GM12801 (cell line): Measurements from ENCODE around the gene MICA.

ENCODE experiments used
- CTCF ChIP-seq: IDR thresholded peaks from one replicate; pipeline ENCODE4 v1.5.1; 2011; ENCODE audit warnings: control low read depth; ENCODE audit not compliant: insufficient read length; ENCODE audit errors: extremely low read depth

Gene MICA

GRCh38 chr6:31450751-31451150, 47.4 kb downstream of the MICA start:
- no peak for TF ChIP-seq CTCF

DNA sequence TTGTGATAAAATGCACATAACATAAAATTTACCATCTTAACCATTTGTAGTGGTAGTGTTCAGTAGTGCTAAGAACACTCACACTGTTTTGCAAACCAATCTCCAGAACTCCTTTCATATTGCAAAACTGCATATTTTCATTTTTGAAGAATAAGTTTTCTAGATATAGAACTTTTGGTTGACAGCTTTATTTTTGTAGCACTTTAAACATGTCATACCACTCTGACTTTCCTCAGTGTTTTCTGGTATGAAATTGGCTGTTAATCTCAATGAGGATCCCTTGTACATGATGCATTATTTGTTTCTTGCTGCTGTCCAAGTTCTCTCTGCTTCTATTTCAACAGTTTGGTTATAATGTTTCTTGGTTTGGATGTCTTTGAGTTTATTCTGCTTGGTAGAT, 49.5 kb downstream of the MICA start:
- TF ChIP-seq CTCF: no peak

GRCh38 chr6:31453259-31453658, 49.9 kb downstream of the MICA start:
- TF ChIP-seq CTCF: no peak

GRCh38 chr6:31460361-31461025, 57.1 kb downstream of the MICA start:
- no peak for TF ChIP-seq CTCF

GRCh38 chr6:31462026-31462963, 58.9 kb downstream of the MICA start:
- TF ChIP-seq CTCF: no peak

GRCh38 chr6:31462964-31463870, 59.8 kb downstream of the MICA start:
- no peak for TF ChIP-seq CTCF
